T47D (cell line): ENCODE results near the gene SBF2.
A peak's percentile ranks its signal among the peaks of the same experiment; 100 is the strongest.
"Not testable (repeated sequence)": the region's sequence is repeated elsewhere in the genome, so short reads cannot be mapped to it uniquely, and the experiment has no call there.

Experiments
- DNase-seq, 2 experiments: peaks; one replicate each; pipeline versions ENCODE4 v3.0.0 to v3.0.0-alpha.2; 2011 to 2012; ENCODE audit warnings: low read depth in 1 of 2, low spot score in 1 of 2
- JUND ChIP-seq: IDR thresholded peaks from 2 replicates; pipeline ENCODE4 v1.6.1; 2012; ENCODE audit warnings: low read depth
- in situ Hi-C: cut with HindIII; loops from 2 replicates; pipeline ENCODE4 v1.10.0; 2016; ENCODE audit warnings: low sequenced_read_pairs, low pct_unique_long_range_greater_than_20kb

SBF2 gene

GRCh38 chr11:10257478-10257877 lies 36.5 kb downstream of the SBF2 start:
- no peak for DNase-seq
- in situ Hi-C loops, result no loop called here
- TF ChIP-seq JUND, result no peak

- no peak for TF ChIP-seq JUND
- in situ Hi-C loops, result no loop called here
Observed at GRCh38 chr11:10255388-10256125, 38.5 kb downstream of the SBF2 start.

GRCh38 chr11:10249448-10250131 lies 44.4 kb downstream of the SBF2 start:
- DNase-seq, in situ Hi-C loops: not testable (repeated sequence)

More at GRCh38 chr11:10255388-10256125, 38.5 kb downstream of the SBF2 start:
- no peak for DNase-seq

- no peak for TF ChIP-seq JUND
- in situ Hi-C loops, result no loop called here
- DNase-seq, result no peak
Observed at GRCh38 chr11:10247011-10247410, 47.0 kb downstream of the SBF2 start.

GRCh38 chr11:10243896-10244575 lies 50.0 kb downstream of the SBF2 start:
- TF ChIP-seq JUND, result no peak
- in situ Hi-C loops, result no loop called here
- DNase-seq, result no peak

- no peak for TF ChIP-seq JUND
- DNase-seq, result peak in 1 of 2 experiments; percentile 13
- in situ Hi-C loops, result no loop called here
Observed at GRCh38 chr11:10236840-10237239, 57.2 kb downstream of the SBF2 start.

GRCh38 chr11:10233581-10233980 lies 60.4 kb downstream of the SBF2 start:
- in situ Hi-C loops, result no loop called here

GRCh38 chr11:10232756-10233155 lies 61.3 kb downstream of the SBF2 start:
- DNase-seq, result no peak
- in situ Hi-C loops, result no loop called here

More at GRCh38 chr11:10233581-10233980, 60.4 kb downstream of the SBF2 start:
- DNase-seq, result no peak
- TF ChIP-seq JUND, result no peak

GRCh38 chr11:10231803-10232202 lies 62.2 kb downstream of the SBF2 start:
- in situ Hi-C loops, DNase-seq: not testable (repeated sequence)

More at GRCh38 chr11:10232756-10233155, 61.3 kb downstream of the SBF2 start:
- TF ChIP-seq JUND, result no peak

- no peak for TF ChIP-seq JUND
- in situ Hi-C loops, result no loop called here
- DNase-seq, result no peak
Observed at GRCh38 chr11:10225553-10225952, 68.5 kb downstream of the SBF2 start.

- no peak for TF ChIP-seq JUND
- DNase-seq, result no peak
- in situ Hi-C loops, result no loop called here
Observed at GRCh38 chr11:10222399-10222798, 71.6 kb downstream of the SBF2 start.

- no peak for DNase-seq
- in situ Hi-C loops, result no loop called here
- TF ChIP-seq JUND, result no peak
Observed at GRCh38 chr11:10221342-10221741, 72.7 kb downstream of the SBF2 start.

GRCh38 chr11:10211470-10211869 lies 82.5 kb downstream of the SBF2 start:
- in situ Hi-C loops, result no loop called here
- TF ChIP-seq JUND, result no peak
- no peak for DNase-seq
